ENCODE data around the gene TGM4.

TGM4 gene

GRCh38 chr3:44883213-44883955 lies 9.0 kb downstream of the TGM4 start:
- DNase-seq: no peak

- no peak for DNase-seq
These were observed 9.6 kb downstream of the TGM4 start for GRCh38 chr3:44883999-44884431.

- no peak for DNase-seq
These were observed 11.2 kb downstream of the TGM4 start for GRCh38 chr3:44885618-44886017.

GRCh38 chr3:44886561-44886960 lies 12.2 kb downstream of the TGM4 start:
- no peak for DNase-seq

- no peak for DNase-seq
These were observed 12.7 kb downstream of the TGM4 start for GRCh38 chr3:44887101-44887500.

- no peak for DNase-seq
These were observed 15.8 kb downstream of the TGM4 start for GRCh38 chr3:44890258-44890657.

GRCh38 chr3:44890852-44891251 lies 16.4 kb downstream of the TGM4 start:
- DNase-seq: no peak

- no peak for DNase-seq
These were observed 18.3 kb downstream of the TGM4 start for GRCh38 chr3:44892689-44893088.

- no peak for DNase-seq
These were observed 18.7 kb downstream of the TGM4 start for GRCh38 chr3:44893097-44893496.

GRCh38 chr3:44894485-44894884 lies 20.1 kb downstream of the TGM4 start:
- DNase-seq: no peak

- no peak for DNase-seq
These were observed 22.0 kb downstream of the TGM4 start for GRCh38 chr3:44896440-44896839.

- no peak for DNase-seq
These were observed 25.4 kb downstream of the TGM4 start for GRCh38 chr3:44899683-44900367.

- no peak for DNase-seq
These were observed 28.2 kb downstream of the TGM4 start for GRCh38 chr3:44902628-44903027.

GRCh38 chr3:44903314-44903713 lies 28.9 kb downstream of the TGM4 start:
- no peak for DNase-seq

GRCh38 chr3:44903751-44904150 lies 29.3 kb downstream of the TGM4 start:
- DNase-seq: no peak

GRCh38 chr3:44905446-44906157 lies 31.2 kb downstream of the TGM4 start:
- no peak for DNase-seq

- DNase-seq: no peak
These were observed 32.6 kb downstream of the TGM4 start for GRCh38 chr3:44906997-44907396.

GRCh38 chr3:44907612-44908011 lies 33.2 kb downstream of the TGM4 start:
- DNase-seq: no peak

- DNase-seq: no peak
These were observed 34.7 kb downstream of the TGM4 start for GRCh38 chr3:44909063-44909462.

- no peak for DNase-seq
These were observed 36.3 kb downstream of the TGM4 start for GRCh38 chr3:44910693-44911092.

GRCh38 chr3:44913868-44914468 lies 39.6 kb downstream of the TGM4 start:
- peak; percentile 72 for DNase-seq

GRCh38 chr3:44914936-44915335 lies 40.5 kb downstream of the TGM4 start:
- peak; percentile 53 for DNase-seq

GRCh38 chr3:44915702-44916438 lies 41.5 kb downstream of the TGM4 start:
- no peak for DNase-seq

Data from OCI-M1 (cell line).